HG03159 (cell line): ENCODE measurements around the gene LUZP1.

Source experiments
- ATAC-seq: cut with Tn5 transposase; IDR thresholded peaks from one replicate; pipeline ENCODE4 v1.9.1; 2021; ENCODE audit warnings: mild to moderate bottlenecking, moderate library complexity; ENCODE audit not compliant: unreplicated experiment

The LUZP1 gene

DNA sequence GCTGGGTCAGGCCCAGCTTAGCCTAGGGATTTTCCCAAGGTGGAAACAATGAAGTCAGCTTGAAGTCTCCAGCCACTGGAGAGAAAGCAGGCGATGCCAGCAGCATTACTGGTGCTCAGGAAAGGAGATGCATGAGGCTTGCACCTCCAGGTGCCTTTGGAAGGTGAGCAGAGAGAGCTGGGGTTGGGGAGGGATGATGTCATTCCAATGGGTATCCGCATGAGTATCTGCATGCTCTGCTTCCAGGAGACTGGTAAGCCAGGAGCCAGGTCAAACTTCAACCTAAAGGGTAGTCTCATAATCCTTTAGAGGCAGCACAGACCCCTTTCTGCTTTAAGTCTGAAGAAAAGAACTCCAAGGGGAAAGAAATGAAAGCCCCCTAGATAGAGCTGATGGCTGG, 80.6 kb downstream of the LUZP1 start:
- no peak for ATAC-seq

GRCh38 chr1:23085696-23086095, 83.0 kb downstream of the LUZP1 start:
- ATAC-seq: no peak

DNA sequence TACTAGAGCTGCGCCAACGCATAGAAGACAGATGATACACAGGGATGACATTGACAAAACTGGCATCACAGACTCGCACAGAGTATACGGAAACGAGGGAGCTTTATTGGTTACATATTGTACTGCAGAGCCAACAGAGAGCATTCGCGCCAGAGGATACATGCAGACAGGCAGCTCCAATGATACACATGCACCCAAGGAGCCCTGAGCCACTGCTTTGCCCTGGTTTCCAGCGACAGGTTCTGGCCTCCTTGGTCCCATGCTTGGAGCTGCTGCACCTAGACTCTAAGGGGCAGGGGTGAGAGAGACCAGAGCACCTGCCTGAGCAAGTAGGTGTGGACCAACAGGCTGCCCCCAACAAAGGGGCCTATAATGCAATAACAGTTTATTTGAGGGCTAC, 83.8 kb downstream of the LUZP1 start:
- no peak for ATAC-seq

DNA sequence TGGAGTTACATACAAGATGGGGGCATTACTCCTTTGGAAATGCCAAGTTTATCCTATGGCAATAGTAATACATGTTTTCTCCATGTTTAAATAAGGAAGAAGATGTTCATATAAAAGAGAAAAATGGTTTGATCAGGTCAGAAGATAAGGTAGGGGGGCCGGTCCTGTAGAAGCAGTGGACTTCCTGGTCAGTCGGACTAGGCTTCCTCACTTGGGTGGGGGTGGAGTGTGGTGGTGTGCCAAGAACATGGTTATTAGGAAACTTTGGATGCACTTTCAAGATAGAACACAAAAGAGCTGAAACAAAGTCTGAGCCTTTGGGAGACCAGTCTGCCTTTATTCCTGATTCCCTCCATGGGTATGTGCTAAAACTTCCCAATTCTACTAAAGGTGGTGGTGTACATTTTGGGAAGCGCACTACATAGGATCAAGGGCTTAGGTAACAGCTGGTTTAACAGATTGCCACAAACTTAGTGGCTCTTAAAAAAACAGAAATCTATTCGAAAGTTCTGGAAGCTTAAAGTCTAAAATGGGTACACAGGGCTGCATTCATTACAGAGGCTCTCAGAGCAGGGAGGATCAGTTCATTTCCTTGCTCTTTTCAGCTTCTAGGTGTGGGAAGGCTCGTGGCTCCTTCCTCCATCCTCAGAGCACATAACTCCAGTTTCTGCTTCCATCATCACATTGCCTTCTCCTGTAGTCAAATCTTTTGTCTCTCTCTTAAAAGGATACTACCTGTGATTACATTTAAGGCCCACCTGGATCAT, 84.8 kb downstream of the LUZP1 start:
- ATAC-seq: no peak

DNA sequence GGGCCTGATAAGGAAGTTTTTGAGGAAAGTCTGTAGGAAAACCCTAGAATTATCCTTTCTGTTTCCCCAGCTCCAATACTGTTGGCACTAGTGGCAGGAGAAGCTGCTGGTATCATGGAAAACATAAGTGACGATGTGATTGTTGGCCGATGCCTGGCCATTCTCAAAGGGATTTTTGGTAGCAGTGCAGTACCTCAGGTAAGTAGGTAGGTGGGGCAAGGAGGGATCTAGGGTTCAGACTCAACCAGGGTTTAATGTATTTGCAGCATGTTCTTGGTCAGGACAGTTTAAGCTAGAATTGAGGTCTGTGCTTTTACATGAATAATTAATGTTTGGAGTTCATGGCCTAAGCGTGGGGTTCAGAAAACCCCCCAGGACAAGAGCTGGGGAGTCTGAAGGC, 87.3 kb downstream of the LUZP1 start:
- no peak for ATAC-seq

- ATAC-seq: no peak
Observed at GRCh38 chr1:23080885-23081284, 87.8 kb downstream of the LUZP1 start.

DNA sequence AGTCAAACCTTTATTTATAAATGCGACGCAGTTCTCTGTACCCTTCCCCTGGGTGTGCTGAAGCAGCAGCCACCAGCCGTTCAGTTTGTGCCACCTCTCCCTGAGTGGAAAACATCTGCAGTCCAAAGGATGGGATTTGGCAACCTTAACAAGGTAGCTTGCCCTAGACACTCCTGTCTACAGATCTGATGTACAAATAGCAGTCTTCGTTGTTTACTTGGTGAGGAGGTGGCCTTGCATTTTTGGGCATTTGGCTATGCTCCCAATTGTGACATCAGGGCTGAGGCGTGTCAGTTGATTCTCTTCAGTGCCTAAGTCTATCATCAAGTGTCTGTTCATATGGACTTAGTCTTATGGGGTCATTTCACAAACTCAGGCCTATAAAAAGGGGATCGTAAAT, 89.6 kb downstream of the LUZP1 start:
- ATAC-seq: no peak

DNA sequence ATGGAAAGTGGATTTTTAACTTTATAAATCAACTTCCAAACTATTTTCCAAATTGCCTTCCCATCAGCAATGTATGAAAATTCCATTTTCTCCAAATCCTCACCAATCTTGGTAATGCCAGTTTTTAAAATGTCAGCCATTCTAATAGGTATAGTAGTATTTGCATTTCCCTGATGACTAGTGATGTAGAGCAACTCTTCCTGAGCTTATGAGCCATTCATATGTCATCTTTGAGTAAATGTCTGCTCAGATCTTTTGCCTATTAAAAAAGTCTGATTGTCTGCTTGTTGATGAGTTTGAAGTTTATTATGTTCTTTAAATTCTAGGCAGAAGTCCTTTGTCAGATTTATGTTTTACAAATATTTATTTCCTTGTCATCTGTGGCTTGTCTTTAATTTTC, 94.6 kb downstream of the LUZP1 start:
- no peak for ATAC-seq

DNA sequence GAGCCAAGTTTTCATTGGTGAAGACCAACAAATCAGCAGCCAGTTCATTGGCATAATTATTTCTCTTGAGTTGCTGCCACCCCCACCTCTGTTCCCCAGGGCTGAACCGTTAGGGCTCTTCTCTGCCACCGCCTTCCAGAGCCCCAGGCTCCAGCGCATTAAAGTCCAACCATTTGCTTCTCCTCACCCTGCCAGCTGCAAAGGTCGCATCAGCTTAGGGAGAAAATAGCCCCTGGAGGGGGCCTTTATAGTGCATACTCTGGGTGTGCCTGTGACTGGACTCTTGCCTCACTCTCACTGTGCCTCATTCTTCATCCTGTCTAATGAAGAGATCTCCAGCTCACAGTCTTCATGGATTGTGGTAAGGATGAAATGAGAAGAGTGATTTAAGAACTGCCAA, 99.0 kb downstream of the LUZP1 start:
- no peak for ATAC-seq

DNA sequence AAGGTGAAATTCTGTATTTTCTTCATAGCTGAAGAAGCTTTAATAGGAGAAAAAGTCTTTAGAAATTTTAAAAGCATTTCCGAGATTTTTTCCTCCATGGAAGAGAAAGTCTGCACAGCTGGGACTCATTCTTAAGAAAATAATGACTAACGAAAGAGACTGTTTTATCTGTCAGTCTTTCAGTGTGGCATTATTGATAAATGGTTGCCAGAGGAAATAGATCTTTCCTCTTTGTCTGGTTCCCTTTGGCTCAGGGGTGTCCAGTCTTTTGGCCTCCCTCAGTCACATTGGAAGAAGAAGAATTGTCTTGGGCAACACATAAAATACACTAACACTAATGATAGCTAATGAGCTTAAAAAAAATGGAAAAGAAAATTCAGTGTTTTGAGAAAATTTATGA, 99.5 kb downstream of the LUZP1 start:
- no peak for ATAC-seq

- ATAC-seq: no peak
Observed at GRCh38 chr1:23066075-23066474, 102.6 kb downstream of the LUZP1 start.

DNA sequence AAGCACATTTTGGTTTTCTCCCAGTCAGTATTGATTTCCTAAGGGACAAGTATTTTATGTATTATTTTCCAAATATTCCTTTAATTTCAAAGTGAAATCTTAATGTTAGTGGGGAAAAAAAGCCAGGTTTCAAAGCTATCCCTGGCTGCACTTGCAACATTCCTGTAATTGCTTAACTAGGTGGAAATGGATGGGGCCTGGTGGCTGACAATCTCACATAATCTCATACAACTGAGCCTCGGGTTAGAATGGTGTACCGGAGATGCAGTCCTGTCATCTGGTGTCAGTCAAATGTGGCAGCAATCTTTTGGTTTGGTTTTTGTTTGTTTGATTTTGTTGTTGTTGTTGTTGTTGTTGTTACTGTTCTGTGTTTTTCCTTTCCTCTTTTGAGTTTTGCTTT, 103.3 kb downstream of the LUZP1 start:
- ATAC-seq: no peak

GRCh38 chr1:23062271-23062670, 106.4 kb downstream of the LUZP1 start:
- no peak for ATAC-seq

GRCh38 chr1:23057301-23057700, 111.4 kb downstream of the LUZP1 start:
- ATAC-seq: no peak

DNA sequence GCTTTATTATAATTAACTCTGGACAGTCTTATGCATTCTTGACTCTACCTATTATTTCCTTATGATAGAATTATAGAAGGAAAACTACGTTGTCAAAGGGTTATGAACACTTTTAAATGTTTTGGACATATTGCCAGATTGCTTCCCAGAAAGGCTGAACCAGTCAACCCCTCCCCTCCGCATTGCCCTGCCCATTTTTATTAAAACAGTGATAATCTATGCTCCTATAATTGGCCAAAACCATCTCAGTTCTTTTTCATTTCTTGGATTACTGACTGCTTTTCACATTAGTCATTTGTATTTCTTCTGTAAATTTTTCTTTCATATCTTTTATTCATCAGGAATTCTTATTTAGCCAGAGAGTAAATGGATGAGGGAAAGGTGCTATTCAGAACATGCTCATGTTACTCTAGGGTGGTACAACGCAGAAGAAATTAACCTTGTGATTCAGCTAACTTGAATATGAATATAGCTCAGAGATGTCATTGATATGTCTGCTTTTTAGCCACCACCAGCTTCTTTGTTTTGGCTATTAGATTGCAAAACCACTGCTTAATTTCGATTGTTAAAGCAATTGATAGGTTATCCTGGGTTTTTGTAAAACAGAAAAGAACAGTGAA, 117.3 kb downstream of the LUZP1 start:
- no peak for ATAC-seq

- no peak for ATAC-seq
Observed at GRCh38 chr1:23050201-23050600, 118.5 kb downstream of the LUZP1 start.

DNA sequence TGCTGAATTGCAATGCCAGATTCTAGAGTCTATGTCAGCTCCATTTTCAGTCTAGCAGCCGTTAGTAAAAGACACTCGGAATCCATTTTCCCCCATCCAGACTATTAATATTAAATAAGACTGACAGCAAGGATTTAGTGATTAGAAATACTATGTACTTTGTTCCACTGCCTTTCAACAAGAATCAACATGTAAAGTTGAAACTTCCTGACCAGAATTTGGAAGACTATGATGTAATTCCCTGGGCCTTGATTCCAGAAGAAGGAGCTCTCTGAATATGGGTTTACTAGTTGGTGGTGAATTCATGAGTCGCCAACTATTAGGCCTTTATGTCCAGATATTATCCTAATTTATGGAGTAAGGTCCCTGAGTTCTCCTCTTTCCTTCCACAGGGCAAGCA, 124.6 kb downstream of the LUZP1 start:
- ATAC-seq: no peak

GRCh38 chr1:23040509-23040908, 128.1 kb downstream of the LUZP1 start:
- no peak for ATAC-seq

- no peak for ATAC-seq
Observed at GRCh38 chr1:23039308-23039826, 129.3 kb downstream of the LUZP1 start.

- ATAC-seq: no peak
Observed at GRCh38 chr1:23037081-23037740, 131.4 kb downstream of the LUZP1 start.

DNA sequence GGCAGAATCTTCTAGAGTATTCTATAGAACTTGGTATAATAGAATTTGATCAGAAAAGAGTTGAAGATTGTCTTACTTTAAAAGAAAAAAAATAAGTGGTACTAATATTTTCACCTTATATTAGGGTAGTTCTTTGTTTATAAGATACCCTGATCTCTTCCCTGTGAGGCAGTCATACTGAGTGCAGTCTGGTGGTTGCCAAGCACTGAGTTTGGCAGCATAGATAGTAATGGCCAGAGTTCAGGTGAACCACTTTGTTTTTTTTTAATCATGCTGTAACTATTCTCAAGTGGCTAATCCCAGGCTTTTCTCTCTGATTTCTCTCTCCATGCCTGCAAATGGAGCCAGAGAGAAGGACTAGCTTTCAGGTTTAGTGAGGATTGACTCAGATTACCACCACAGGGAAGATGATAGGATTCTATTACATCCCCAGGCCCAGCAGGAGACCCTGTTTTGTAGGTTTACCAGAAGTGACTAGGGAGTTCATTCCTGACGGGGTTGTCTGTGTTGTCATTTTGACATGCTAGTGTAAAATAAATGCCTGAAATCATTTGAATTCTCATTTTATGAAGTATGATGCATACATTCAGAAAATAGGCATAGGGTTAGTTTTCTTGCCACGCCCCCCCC, 132.7 kb downstream of the LUZP1 start:
- no peak for ATAC-seq
